Loucy (cell line): Measurements from ENCODE around the gene CEBPA.

Source experiments
- CTCF ChIP-seq: fragments of 200-600 bp; sonication (generic); conservative IDR thresholded peaks from 2 replicates; pipeline ENCODE4 v1.5.1; 2014; ENCODE audit warnings: mild to moderate bottlenecking, antibody characterized with exemption, low read length
- EZH2phosphoT487 ChIP-seq: fragments of 200-600 bp; IDR thresholded peaks from 2 replicates; pipeline ENCODE4 v1.6.1; 2018; ENCODE audit warnings: antibody characterized with exemption, mild to moderate bottlenecking, moderate library complexity, borderline replicate concordance

GRCh38 chr19:33300009-33300893 lies 2.1 kb downstream of the CEBPA start:
- no peak for TF ChIP-seq CTCF
- no peak for TF ChIP-seq EZH2phosphoT487
